Stimulated activated CD4-positive, alpha-beta T cell treated with anti-CD3 and anti-CD28 coated beads, Interleukin-1b, Interleukin-23, amount 100 ng/mL, for 24 hours (primary cell): Measurements from ENCODE around the gene TRAPPC2B.
"Not testable (repeated sequence)": the region's sequence is repeated elsewhere in the genome, so short reads cannot be mapped to it uniquely, and the experiment has no call there.

Experiments used
- DNase-seq, 4 experiments: peaks; one replicate each; pipeline ENCODE4 v3.0.0-alpha.2; 2020; ENCODE audit warnings: low read depth in 4 of 4, low spot score in 1 of 4

The TRAPPC2B gene

DNA sequence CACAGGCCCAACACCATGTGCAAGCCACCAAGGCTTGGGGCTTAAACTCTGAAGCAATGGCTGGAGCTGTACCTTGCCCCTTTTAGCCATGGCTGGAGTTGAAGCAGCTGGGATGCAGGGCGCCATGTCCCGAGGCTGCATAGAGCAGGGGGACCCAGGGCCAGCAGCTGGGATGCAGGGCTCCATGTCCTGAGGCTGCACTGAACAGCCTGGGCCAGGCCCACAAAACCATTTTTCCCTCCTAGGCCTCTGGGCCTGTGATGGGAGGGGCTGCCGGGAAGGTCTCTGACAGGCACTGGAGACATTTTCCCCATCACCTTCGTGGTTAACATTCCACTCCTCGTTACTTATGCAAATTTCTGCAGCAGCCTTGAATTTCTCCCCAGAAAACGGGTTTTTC lies 10.8 kb downstream of the TRAPPC2B start:
- DNase-seq = no peak

DNA sequence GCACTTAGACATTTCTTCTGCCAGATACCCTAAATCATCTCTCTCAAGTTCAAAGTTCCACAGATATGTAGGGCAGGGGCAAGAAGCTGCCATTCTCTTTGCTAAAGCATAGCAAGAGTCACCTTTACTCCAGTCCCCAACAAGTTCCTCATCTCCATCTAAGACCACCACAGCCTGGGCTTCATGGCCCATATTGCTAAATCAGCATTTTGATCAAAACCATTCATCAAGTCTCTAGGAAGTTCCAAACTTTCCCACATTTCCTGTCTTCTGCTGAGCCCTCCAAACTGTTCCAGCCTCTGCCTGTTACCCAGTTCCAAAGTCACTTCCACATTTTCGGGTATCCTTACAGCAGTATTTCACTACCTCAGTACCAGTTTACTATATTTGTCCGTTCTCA lies 11.3 kb downstream of the TRAPPC2B start:
- not testable (repeated sequence) for DNase-seq

DNA sequence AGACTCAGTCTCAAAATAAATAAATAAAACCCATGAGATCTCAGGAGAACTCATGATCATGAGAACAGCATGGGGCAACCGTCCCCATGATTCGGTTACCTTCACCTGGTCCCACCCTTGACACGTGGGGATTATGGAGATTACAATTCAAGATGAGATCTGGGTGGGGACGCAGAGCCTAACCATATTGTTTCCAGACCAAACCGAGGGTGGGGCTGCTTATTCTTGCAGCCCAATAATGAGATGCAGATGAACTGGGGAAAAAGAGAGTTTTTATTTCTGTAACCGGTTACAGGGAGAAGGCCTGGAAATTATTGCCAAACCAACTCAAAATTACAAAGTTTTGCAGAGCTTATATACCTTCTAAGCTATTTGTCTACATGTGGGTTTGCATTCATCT lies 12.8 kb downstream of the TRAPPC2B start:
- DNase-seq = no peak

DNA sequence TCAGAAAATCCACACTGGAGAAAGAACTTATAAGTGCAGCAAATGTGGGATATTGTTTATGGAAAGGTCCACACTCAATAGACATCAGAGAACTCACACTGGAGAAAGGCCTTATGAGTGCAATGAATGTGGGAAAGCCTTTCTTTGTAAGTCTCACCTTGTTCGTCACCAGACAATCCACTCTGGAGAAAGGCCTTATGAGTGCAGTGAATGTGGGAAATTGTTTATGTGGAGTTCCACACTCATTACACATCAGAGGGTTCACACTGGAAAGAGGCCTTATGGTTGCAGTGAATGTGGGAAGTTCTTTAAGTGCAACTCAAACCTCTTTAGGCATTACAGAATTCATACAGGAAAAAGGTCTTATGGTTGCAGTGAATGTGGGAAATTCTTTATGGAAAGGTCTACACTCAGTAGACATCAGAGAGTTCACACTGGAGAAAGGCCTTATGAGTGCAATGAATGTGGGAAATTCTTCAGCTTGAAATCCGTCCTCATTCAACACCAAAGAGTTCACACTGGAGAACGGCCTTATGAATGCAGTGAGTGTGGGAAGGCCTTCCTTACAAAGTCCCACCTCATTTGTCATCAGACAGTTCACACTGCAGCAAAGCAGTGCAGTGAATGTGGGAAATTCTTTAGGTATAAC lies 14.3 kb downstream of the TRAPPC2B start:
- DNase-seq = no peak

DNA sequence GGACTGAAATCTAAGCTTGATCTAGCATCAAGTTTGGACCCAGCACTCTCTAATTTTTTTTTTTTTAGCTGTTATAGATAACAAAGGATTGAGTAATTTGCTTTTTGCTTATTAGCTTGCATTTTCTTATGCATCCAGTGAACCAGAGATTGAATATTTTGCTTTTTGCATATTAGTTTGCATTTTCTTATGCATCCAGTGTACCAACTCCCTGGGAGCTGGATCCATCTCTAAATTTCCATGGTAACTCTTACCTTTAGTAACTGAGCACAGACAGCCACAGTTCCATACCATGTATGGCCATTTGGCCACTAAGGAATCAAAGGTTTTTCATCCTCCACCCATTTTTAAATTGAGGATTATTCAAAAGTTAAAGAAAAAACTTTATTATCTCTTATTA lies 17.6 kb downstream of the TRAPPC2B start:
- no peak for DNase-seq

DNA sequence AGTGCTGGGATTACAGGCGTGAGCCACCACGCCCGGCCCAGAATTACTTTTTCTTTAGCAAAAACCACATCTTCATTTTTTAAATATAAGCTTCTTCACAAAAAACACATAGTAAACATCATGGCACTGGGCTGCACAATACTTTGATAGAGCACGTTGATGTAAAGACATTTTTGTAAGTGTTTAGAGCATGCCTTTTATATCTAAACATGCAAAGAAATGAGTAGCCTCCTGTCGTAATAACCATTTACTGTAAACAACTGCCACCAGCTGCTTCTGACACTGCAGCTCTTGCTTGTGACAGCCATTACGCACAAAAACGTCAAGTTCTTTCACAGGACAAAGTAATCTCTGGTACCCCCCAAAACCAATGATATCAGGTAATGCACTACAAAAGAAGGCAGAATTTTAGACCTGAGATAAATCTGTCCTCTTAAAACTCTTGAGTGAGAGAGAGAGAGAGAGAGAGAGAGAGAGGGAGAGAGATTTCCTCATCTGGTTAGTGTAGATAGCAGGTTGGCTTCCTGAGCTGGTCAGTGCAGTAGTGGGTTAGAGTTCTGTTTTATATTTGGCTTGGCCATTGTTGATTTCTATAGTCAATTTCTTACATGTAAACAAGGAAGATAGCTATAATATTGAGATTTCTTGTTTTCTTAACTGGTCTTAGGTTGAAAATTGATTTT lies 19.6 kb downstream of the TRAPPC2B start:
- DNase-seq = no peak

DNA sequence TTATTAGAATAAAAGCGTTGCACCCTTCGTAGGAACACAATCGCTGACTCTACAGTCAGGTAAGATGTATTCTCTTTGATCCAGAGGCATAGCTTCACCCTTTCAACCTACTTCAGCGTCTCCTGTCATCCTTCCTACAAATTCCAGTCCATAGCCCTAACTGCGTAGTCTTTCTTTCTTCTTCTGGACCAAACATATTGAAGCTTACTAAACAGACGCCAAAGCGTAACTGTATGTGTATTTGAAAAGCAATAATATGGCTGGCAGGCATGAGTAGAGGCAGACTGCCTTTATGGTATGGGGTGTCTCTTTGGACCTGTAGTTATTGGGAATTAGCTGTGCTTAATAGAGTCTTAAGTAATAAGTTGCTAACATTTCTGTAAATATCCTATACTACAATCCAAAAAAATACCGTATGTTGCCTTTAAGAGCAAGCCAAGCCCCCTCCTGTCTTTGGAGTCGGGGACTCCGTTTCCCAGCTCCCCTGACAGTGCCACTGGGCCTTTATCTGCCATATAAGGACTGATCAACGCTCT lies 25.9 kb downstream of the TRAPPC2B start:
- DNase-seq = no peak

DNA sequence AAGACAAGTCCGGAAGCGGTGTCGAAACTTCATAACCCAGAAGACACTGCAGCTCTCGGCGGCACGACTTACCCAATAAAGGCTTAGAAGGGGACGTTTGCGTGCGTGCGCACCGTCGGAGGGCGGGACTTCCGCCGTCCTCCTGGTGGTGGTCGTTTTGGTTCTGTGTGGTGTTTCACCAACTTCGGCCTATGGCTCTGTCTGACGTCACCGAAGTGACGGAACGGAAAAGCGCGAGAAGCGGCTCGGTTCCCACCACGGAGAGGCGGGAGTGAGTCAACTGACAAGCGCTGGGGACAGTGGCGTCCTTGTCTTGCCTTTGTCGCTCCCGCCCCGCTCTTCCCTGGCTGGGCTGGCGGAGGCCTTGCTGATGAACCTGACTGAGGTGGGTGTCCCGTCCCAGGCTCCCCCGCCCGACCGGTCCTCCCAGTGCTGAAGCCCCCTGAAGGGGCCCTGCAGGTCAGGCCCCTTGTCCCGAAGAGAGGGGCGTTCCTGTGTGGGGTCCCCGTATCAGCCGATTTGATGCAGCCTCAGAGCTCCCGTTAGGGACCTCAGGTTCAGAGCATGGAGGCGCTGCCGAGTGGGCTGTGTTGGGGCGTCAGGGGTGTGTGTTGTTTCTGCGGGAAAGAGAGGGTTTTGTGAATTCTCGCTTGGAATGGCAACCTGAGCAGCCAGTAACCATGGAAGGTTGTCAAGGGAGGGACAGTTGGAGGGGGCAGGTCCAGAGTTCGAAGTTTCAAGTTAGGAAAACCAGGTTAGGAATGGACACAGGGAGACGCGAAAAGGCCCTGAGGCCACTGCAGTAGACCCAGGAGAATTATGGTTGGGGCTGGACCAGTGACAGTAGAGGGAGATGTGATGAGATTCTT lies 26.6 kb downstream of the TRAPPC2B start, which contains the start of gene ZNF548:
Gene ZNF548 (plus strand): TSS at position 125 of the 869 bp plus-strand sequence. CDS start 246 bp downstream, at position 371.
- DNase-seq = peak; percentile 88 to 96 (median 92)

DNA sequence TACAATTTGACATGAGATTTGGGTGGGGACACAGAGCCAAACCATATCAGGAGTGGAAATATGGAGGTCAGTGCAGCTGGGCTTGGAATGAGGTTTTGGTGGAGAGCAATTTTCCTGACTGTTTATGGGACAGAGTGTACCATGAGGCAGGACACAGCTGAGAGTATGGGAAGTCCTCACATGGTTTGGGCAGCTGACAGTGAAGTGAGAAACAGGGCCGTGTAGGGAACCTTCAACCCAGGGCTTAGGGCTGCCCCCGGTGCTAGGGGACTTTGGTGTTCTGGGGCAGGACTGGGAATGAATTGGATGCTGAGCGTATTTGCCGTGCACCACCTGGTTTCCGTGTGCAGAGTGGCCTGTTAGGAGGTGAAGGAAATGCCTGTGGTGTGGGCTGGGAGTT lies 32.4 kb downstream of the TRAPPC2B start:
- no peak for DNase-seq

DNA sequence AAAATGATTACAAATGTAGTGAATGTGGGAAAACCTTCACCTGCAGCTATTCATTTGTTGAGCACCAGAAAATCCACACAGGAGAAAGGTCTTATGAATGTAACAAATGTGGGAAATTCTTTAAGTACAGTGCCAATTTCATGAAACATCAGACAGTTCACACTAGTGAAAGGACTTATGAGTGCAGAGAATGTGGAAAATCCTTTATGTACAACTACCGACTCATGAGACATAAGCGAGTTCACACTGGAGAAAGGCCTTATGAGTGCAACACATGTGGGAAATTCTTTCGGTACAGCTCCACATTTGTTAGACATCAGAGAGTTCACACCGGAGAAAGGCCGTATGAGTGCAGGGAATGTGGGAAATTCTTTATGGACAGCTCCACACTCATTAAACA lies 35.5 kb downstream of the TRAPPC2B start:
- DNase-seq = no peak

DNA sequence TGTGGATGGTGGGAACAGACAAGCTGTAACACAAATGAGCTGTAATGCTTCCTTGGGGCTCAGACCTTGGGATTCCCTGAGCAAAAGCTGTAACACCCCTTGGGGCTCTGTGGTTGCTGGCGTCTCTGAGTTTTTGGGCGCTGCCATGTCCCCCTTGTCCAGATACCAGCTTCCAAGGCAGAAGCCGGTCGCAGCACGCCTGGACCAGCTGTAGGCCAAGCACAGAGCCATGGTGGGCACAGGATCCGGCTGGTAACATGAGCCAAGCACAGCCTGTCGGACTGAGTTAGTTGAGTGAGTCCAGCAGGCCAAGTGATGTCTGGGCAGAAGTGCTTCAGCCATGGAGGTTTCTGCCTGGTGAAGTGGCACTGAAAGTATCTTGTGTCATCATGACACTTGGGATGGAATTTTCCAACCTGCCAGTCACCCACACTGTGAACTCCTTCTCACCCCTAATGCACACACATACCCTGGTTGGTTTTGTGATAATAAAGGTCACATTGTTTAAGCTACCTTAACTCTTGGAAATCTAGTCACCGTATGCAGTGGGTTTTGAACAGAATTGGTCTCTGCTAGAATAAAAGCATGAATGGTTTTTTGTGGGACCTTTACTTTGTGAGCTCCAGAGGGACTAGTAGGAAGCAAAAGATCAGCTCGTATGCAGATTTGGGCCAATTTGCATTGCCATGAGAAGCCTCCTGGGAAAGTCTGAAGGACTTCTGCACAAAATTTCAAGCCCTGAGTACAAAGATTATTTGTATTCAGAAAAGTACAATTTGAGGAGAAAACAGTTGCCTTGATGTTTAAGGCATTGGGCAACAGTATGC lies 40.6 kb downstream of the TRAPPC2B start:
- DNase-seq = no peak

DNA sequence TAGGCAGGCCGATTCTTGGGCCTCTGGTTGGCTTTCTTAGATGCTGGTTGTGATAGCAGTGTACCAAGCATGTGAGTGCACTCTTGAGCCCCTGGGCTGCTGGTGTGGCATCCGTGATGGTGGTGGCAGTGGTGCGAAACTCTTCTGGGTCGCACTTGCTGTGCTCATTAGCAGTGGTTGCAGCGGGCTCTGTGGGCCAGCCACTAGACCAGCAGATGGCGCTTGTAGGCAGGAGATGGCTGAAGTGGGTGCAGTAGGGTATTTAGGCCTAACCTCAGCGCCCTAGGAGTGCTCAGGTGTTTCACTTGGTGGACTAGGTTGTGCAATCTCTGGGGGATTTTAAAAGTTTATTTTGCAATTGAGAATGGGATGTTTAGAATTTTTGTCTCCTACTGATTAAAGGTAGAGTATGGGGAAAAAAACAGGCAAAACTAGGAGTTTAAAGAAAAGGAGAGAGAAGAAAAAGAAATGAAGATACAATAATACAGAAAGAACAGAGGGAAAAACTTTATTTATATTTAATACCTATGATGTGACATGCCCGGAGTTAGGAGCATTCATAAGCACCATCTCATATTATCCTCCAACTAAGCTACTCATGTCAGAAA lies 43.3 kb downstream of the TRAPPC2B start:
- peak in 3 of 4 experiments; percentile 36 to 61 (median 42) for DNase-seq

DNA sequence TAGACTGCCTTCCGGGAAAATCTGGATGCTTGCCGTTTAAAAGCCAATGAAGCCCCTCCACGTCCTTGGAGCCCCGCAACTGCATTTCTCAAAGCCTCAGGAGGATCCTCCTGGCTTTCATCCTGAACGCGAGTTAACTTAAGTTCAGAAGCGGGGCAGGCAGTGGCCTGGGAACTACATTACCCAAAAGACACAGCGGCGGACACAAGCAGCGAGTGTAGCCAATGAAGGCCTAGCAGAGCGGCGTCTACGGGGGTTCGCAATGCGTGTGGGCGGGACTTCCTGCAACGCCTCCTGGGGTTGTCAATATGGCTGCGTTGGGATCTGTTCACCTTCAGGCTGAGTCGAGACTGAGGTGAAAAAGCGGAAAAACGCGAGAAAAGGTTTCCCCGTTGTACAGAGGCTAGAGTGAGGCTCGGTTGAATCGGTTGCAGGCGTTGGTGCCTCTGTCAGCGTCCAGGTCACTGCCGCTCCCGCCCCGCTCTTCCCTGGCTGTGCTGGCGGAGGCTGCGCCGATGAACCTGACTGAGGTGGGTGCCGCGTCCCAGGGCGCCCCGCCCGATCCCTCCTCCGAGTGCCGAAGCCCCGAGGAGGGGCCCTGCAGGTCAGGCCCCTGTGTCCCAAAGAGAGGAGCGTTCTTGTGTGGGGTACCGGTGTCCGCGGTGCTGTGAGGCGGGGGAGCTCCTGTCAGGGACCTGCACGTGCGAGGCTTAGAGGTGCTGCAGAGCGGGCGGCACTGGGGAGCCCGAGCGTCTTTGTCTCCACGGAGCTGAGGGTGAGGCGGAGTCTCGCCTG lies 47.7 kb downstream of the TRAPPC2B start, which contains the start of gene ZNF17:
Gene ZNF17 (plus strand): TSS at position 285 of the 795 bp plus-strand sequence. CDS start 2,455 bp downstream, outside the sequence.
- peak; percentile 76 to 90 (median 88) for DNase-seq
